Measurements from ENCODE around the gene MCCD1.
A peak's percentile ranks its signal among the peaks of the same experiment; 100 is the strongest.

The MCCD1 gene

DNA sequence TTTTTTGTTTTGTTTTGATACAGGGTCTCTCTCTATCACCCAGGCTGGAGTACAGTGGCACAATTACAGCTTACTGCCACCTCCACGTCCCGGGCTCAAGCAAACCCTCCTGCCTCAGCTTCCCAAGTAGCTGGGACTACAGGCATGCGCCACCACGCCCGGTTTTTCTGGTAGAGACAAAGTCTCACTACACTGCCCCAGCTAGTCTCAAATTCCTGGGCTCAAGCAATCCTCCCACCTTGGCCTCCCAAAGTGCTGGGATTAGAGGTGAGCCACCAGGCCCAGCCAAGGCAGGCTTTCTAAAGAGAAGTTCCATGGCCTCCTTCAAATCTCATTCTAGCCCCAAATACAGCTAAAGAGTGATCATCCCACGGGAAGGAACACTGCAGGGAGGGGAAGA is 5.2 kb downstream of the MCCD1 start:
- Histone ChIP-seq H3K36me3 (peaks cover 92% of the 10 kb centered on the region), H3K4me1 (no peaks in the 10 kb centered on the region), H3K27me3 (no peaks in the 10 kb centered on the region), H3K4me3 (ENCODE audit: low read depth, low read length) (no peak overlapping the region), H3K9me3 (no peaks in the 10 kb centered on the region)
- no peak for DNase-seq
- TF ChIP-seq, protein P1, sequence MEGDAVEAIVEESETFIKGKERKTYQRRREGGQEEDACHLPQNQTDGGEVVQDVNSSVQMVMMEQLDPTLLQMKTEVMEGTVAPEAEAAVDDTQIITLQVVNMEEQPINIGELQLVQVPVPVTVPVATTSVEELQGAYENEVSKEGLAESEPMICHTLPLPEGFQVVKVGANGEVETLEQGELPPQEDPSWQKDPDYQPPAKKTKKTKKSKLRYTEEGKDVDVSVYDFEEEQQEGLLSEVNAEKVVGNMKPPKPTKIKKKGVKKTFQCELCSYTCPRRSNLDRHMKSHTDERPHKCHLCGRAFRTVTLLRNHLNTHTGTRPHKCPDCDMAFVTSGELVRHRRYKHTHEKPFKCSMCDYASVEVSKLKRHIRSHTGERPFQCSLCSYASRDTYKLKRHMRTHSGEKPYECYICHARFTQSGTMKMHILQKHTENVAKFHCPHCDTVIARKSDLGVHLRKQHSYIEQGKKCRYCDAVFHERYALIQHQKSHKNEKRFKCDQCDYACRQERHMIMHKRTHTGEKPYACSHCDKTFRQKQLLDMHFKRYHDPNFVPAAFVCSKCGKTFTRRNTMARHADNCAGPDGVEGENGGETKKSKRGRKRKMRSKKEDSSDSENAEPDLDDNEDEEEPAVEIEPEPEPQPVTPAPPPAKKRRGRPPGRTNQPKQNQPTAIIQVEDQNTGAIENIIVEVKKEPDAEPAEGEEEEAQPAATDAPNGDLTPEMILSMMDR (IDR thresholded peaks at IDR 0.05; ENCODE audit: low read depth, low read length): no peak

DNA sequence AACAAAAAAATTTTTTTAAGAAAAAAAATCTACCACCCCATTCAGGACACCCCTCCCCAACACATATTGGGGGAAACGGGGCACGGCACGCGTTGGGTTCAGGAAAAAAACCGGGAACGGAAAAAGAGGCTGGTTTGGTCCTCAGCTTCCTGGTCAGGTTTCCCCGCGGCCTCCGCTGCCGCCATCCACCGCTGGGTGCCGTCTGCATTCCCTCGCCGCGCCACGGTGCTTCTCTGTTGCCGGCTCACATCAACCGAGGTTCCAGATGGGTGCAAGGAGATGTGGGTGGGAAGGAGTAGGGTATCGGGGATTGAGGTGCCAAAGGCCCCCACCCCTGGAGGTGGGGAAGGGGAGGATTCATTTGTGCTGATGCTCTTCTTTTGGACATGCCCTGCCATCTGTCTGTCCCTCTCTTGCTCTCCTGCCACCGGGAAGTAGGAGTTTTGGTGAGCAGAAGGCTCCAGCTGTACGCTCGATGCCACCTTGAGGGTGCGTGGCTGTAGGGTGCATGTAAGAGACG is 5.8 kb downstream of the MCCD1 start:
- TF ChIP-seq, protein P1 (IDR thresholded peaks at IDR 0.05; ENCODE audit: low read depth, low read length): no peak
- peaks cover 95% of the 10 kb centered on the region for H3K36me3 ChIP-seq
- H3K27me3 ChIP-seq: no peaks in the 10 kb centered on the region
- H3K4me1 ChIP-seq: no peaks in the 10 kb centered on the region
- H3K9me3 ChIP-seq: no peaks in the 10 kb centered on the region
- no peak for DNase-seq
- H3K4me3 ChIP-seq (ENCODE audit: low read depth, low read length): no peak overlapping the region

DNA sequence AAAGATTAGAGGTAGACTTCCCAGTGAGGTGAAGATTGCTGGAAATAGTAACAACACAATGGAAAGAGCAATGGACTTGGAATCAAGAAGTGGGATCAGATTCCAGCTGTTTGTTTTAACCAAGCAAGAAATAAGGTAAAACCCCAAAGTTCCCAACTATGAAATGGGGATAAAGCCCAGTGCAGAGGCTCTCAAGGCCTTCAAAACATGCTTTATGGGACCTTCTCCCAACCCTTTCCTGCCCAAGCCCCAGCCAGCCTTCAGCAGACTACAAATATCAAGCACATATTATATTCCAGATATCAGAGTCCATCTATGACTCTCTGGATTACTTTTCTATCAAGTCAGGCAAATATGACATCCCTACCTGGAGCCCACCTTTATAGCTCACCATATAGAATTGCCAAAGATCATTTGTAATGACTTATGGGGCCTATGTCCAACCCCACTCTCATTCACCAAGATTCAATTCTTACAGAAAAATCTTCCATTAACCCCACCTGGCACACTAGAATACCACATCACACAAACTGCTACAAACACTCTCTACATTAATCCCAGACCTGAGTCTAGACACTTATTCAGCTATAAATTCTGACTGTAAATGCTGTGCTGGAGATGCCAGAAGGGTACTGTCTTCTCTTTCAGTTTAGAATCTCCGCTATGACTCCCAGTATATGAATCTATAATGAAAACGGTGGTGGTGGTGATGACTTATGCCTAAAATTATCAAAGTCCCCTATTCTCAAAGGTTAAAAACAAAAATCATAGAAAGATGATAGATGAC is 7.0 kb downstream of the MCCD1 start:
- Histone ChIP-seq H3K9me3 (no peaks in the 10 kb centered on the region), H3K4me1 (no peaks in the 10 kb centered on the region)
- no peak for DNase-seq

DNA sequence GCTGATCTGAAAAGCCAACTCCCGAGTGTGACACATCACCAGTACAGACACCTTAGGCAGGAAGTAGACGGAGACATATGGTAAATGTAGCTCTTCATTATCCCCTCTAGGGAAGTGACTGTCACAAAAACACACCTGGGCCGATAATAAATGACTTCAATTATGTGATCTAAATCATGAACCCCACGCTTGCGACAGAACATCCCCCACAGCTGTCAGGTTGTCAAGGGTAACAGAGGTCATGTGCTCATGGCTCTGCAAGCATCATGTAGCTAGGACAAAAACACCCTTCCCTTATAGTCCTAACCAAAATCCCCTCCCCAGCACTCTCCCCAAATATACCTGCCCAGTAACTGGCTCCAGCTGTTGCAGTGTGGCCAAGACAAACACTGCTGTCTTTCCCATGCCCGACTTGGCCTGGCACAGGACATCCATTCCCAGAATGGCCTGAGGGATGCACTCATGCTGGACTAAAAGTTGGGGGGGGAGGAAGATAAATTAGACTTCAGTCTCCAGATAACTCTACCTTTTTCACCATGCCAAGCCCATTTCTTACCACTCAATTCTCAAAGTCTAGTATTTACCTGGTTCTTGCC is 10.1 kb downstream of the MCCD1 start:
- Histone ChIP-seq H3K27me3 (no peaks in the 10 kb centered on the region), H3K9me3 (no peaks in the 10 kb centered on the region), H3K4me1 (no peaks in the 10 kb centered on the region), H3K4me3 (ENCODE audit: low read depth, low read length) (peak overlapping the region; percentile 90), H3K36me3 (peaks cover 70% of the 10 kb centered on the region)
- DNase-seq: no peak
- TF ChIP-seq, protein P1 (IDR thresholded peaks at IDR 0.05; ENCODE audit: low read depth, low read length): no peak

More for the DNA sequence above, 7.0 kb downstream of the MCCD1 start:
- Histone ChIP-seq H3K4me3 (ENCODE audit: low read depth, low read length) (no peak overlapping the region), H3K36me3 (peaks cover 95% of the 10 kb centered on the region), H3K27me3 (no peaks in the 10 kb centered on the region)
- TF ChIP-seq, protein P1 (IDR thresholded peaks at IDR 0.05; ENCODE audit: low read depth, low read length): no peak

DNA sequence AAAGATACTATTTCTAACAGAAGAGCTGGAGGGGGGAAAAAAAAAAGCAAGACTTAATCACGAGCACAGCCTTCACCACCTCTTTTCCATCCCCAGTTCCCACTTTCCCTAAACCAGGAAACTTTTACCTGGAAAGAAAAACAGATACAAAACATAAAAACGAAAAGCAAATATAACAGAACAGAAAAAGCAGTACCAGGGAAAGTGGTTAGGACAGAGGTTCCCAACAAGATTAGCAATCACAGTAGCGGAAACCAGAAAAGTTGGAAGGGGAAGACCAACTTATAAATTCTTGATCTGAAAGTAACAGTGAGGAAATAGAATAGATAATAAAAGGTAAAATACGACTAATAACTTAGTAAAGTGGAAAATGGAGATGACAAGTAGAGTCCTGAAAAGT is 11.9 kb downstream of the MCCD1 start:
- TF ChIP-seq, protein P1 (IDR thresholded peaks at IDR 0.05; ENCODE audit: low read depth, low read length): no peak
- Histone ChIP-seq H3K4me3 (ENCODE audit: low read depth, low read length) (peak overlapping the region; percentile 90), H3K27me3 (no peaks in the 10 kb centered on the region), H3K9me3 (no peaks in the 10 kb centered on the region), H3K36me3 (peaks cover 53% of the 10 kb centered on the region), H3K4me1 (no peaks in the 10 kb centered on the region)
- DNase-seq: no peak

Measured in BE2C (cell line).